ENCODE data around the gene SMAD4.
"Not testable (repeated sequence)": the region's sequence is repeated elsewhere in the genome, so short reads cannot be mapped to it uniquely, and the experiment has no call there.

The SMAD4 gene

DNA sequence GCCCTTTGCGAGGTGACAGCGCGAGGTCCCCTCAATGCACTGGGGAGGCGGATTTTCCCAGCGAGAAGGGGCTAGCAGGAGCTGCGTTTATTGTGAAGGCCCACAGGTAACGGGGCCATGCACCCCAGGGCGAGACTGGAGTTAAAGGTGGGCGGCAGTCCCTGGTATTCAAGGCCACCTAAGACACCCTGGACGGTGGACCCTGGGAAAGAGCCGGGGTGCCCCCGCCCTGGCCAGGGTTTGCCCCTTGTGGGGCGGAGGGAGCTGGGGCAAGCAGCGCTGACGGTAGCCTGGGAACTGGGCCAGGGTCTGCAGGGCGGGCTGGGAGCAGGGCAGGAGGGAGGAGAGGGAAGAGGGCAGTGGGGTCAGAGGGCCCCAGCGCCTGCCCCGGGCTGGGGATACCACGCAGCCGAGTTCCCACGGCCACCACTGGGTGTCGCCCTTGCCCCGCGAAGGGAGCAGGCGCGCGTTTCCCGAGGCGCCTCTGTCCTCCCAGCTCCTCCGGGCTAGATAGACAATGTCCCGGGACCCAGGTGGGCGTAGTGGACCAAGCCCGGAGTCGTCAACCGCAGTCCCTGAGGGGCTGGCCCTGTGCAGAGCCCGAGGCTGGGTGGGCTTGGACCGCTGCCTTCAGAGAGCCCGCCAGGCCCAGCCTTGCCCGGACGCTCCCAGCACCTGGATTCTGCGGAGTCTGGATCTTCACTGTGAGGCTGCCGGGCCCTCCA lies 80.2 kb downstream of the SMAD4 start:
- DNase-seq (ENCODE audit: low read depth in 1 of 2, low spot score in 1 of 2), result peak; percentile 58 to 66

DNA sequence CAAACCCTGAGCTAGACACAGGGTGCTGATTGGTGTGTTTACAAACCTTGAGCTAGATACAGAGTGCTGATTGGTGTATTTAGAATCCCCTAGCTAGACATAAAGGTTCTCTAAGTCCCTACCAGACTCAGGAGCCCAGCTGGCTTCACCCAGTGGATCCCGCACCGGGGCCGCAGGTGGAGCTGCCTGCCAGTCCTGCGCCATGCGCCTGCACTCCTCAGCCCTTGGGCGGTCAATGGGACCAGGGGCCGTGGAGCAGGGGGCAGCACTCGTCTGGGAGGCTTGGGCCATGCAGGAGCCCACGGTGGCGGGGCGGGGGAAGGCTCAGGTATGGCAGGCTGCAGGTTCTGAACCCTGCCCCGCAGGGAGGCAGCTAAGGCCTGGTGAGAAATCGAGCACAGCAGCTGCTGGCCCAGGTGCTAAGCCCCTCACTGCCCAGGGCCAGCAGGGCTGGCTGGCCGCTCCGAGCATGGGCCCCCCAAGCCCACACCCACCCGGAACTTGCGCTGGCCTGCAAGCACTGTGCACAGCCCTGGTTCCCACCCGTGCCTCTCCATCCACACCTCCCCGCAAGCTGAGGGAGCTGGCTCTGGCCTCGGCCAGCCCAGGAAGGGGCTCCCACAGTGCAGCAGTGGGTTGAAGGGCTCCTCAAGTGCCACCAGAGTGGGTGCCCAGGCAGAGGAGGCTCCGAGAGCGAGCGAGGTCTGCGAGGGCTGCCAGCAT lies 81.8 kb downstream of the SMAD4 start:
- DNase-seq (ENCODE audit: low read depth in 1 of 2, low spot score in 1 of 2), result not testable (repeated sequence)

- DNase-seq (ENCODE audit: low read depth in 1 of 2, low spot score in 1 of 2), result not testable (repeated sequence)
These were observed 87.0 kb downstream of the SMAD4 start for GRCh38 chr18:51116996-51117395.

GRCh38 chr18:51119561-51119960 lies 89.5 kb downstream of the SMAD4 start:
- DNase-seq (ENCODE audit: low read depth in 1 of 2, low spot score in 1 of 2), result not testable (repeated sequence)

DNA sequence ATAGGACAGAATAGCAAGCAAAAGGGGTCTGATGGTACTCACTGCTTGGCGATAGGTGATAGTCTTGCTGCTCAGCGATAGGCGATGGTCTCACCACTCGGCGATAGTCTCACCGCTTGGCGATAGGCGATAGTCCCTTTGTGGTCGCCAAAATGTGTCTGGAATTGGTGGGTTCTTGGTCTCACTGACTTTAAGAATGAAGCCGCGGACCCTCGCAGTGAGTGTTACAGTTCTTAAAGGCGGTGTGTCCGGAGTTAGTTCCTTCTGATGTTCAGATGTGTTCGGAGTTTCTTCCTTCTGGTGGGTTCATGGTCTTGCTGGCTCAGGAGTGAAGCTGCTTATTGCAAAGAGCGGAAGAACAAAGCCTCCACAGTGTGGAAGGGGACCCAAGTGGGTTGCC lies 90.0 kb downstream of the SMAD4 start:
- DNase-seq (ENCODE audit: low read depth in 1 of 2, low spot score in 1 of 2), result not testable (repeated sequence)

- DNase-seq (ENCODE audit: low read depth in 1 of 2, low spot score in 1 of 2), result no peak
These were observed 91.0 kb downstream of the SMAD4 start for GRCh38 chr18:51120809-51121596.

DNA sequence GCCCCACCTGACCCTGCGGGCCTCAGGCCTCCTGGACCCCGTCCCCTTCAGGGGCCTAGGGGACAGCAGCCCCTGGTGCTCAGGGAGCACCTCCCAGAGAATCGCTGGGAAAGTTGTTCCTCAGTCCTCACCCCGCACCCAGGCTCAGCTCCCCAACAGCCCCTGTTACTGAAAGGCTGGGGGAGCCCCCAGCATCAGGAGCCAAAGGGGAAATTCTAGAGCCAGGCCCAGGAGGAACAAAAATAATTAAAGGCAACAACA lies 91.5 kb downstream of the SMAD4 start:
- no peak for DNase-seq (ENCODE audit: low read depth in 1 of 2, low spot score in 1 of 2)

DNA sequence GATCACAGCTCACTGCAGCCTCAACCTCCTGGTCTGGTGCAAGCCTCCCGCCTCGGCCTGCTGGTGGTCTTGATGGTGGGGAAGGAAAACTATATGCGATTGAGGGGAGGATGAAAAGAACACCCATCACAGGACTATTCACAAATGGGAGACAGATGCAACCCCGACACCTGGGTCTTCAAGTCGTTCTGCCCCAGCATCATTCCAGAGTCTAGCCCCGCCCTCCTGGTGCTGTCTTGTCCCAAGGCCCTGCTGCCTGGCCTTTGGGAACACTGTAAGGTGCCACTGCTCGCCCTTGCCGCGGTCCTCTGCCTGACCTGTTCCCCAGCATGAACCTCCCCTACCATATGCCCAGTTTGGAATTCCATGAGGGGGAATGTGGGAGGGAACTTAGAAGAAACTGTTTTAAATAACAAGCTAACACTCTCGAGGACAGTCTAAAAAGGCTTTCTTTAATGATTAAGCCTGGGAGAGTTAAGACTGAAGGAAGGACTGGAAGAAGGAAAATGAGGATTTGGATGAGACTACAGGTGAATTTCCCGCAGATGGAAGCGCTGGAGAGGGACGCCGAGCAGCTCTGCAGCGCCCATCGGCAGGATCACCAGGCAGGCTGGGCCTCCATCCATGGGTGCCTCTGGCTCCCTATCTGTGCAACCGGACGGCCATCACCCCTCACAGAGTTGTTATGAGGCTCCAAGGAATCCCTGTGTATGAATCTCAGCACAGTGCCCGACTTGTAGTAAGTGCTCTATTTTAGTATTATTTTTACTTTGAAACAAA lies 92.4 kb downstream of the SMAD4 start:
- no peak for DNase-seq (ENCODE audit: low read depth in 1 of 2, low spot score in 1 of 2)

DNA sequence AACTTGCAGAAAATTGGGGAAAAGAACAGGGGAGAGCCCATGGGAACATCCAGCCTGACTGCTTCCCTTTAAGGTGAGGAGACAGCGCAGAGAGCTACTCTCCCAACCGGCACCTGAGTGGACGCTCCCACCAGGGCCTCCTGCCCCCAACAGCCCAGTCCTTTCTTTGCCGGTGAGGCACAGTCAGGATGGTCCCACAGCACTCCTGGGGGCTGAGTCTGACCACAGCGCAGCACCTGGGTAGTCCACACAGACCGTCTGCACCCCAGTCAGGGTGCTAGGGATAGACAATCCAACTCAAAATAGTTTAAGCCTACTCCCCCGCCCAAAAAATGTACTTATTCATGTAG lies 93.0 kb downstream of the SMAD4 start:
- DNase-seq (ENCODE audit: low read depth in 1 of 2, low spot score in 1 of 2), result no peak

GRCh38 chr18:51123481-51123880 lies 93.5 kb downstream of the SMAD4 start:
- DNase-seq (ENCODE audit: low read depth in 1 of 2, low spot score in 1 of 2), result no peak

DNA sequence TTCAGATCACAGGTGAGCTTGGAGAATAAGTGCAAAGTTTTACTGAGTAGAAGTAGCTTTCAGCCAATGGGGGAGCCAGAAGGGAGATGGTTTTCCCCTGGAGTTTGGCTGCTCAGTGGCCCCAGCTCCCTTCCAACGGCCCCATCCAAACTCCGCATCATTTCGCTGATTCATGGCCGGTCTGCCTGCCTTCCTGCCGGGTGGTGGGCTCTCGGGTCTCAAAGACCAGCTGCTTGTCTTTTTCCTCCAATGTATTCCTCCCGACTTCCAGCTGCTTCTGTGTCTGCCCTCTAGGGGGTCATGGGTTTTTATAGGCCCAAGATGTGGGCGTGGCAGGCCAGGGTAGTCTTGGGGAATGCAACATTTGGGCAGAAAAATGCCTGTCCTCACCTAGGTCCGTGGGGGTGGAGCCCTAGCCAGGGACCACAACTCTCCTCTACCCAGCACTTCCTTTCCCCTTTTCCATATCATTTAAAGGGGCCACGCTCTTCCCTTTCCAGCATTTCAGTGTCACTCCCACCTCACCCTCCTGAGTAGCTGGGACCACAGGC lies 94.0 kb downstream of the SMAD4 start:
- no peak for DNase-seq (ENCODE audit: low read depth in 1 of 2, low spot score in 1 of 2)

GRCh38 chr18:51125976-51126375 lies 96.0 kb downstream of the SMAD4 start:
- no peak for DNase-seq (ENCODE audit: low read depth in 1 of 2, low spot score in 1 of 2)

DNA sequence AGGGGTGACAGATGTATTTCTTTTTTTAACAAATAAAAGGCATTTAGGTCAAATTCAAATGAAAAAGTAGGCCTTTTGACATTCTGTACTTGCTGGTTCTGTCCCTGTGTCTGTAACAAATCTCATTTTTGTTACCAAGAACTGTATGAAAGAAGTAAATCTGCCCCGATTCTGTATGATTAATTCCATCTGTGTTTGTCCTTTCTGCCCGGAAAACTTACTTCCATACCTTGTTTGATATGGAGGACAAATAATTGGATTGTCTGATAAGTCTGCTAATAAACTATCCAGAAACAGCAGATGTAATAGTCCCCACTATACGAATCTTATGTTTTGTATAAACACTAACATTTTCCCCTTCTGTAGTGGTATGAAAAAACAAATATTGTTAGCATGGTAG lies 97.7 kb downstream of the SMAD4 start:
- no peak for DNase-seq (ENCODE audit: low read depth in 1 of 2, low spot score in 1 of 2)

DNA sequence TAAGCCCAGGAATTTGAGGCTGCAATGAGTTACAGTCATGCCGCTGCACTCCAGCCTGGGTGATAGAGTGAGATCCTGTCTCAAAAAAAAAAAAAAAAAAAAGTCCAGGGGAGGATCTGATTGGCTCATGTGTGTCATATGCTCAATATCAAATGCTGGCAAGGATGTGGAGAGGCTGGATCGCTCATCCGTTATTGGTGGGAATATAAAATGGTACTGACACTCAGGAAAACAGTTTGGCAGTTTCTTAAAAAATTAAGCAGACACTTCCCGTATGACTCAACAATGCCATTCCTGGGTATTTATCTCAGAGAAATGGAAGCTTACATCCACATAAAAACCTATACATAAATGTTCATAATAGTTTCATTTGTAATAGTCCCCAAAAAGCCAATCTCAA lies 98.5 kb downstream of the SMAD4 start:
- no peak for DNase-seq (ENCODE audit: low read depth in 1 of 2, low spot score in 1 of 2)

DNA sequence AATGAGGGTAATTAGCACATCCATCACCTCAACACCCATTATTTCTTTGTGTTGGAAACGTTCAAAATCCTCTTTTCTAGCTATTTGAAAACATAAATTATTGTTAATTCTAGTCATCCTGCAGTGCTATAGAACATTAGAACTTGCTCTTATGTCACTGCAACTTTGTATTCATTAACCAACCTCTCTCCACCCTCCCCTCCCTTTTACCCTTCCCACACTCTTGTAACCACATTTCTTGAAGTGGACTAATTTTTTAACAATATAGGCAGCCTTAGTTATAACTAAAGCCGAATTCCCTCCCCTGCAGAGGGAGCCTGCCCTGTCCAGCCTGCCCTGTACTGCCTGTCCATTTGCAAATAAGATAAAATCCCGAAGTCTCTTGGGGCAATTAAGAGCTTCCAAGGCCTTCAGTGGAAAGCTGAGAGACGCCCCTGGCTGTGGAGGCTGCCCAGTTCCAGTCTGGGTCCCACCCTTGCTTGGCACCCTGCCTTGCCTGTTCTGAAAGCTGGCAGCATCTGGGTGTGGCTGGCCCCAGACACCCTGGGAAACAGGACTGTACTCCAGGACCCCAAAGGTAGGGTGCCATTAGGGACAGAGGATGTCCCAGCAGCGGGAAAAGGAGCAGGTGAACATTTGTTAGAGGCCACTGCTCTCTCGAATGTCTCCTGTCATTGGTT lies 102.4 kb downstream of the SMAD4 start:
- no peak for DNase-seq (ENCODE audit: low read depth in 1 of 2, low spot score in 1 of 2)

- DNase-seq (ENCODE audit: low read depth in 1 of 2, low spot score in 1 of 2), result no peak
These were observed 103.7 kb downstream of the SMAD4 start for GRCh38 chr18:51133580-51134160.

Data from activated CD4-positive, alpha-beta T cell treated with anti-CD3 and anti-CD28 coated beads, Interleukin-2, amount 50 U/mL, for 24 hours (primary cell).